ENCODE measurements around the gene TAAR8.

Gene TAAR8

GRCh38 chr6:132589454-132589853, 37.0 kb downstream of the TAAR8 start, which contains the start of gene TAAR5 (continued):
- no peak for TF ChIP-seq POU6F1 (CRISPR knock-in tag; IDR thresholded peaks at IDR 0.05; ENCODE audit: borderline replicate concordance, low read depth)
- no peak for TF ChIP-seq ESRRG (CRISPR knock-in tag; IDR thresholded peaks at IDR 0.05)

- ATAC-seq = no peak
- TF ChIP-seq GLIS3 (CRISPR knock-in tag; IDR thresholded peaks at IDR 0.05) (no peak), CREB5 (CRISPR knock-in tag; IDR thresholded peaks at IDR 0.05; ENCODE audit: low read depth) (no peak), ZNF8 (CRISPR knock-in tag; IDR thresholded peaks at IDR 0.05) (no peak), BACH2 (CRISPR knock-in tag; IDR thresholded peaks at IDR 0.05; ENCODE audit: borderline replicate concordance) (no peak), ZNF565 (CRISPR knock-in tag; conservative IDR thresholded peaks at IDR 0.05; ENCODE audit: low read depth) (no peak), ZFP30 (CRISPR knock-in tag; IDR thresholded peaks at IDR 0.05) (no peak), ESRRG (CRISPR knock-in tag; IDR thresholded peaks at IDR 0.05) (no peak), ZFP3 (CRISPR knock-in tag; IDR thresholded peaks at IDR 0.05) (no peak), POU6F1 (CRISPR knock-in tag; IDR thresholded peaks at IDR 0.05; ENCODE audit: borderline replicate concordance, low read depth) (no peak), PATZ1 (CRISPR knock-in tag; IDR thresholded peaks at IDR 0.05; ENCODE audit: borderline replicate concordance) (no peak), ARNTL (CRISPR knock-in tag; IDR thresholded peaks at IDR 0.05; ENCODE audit: borderline replicate concordance, low read depth) (no peak), ZNF70 (CRISPR knock-in tag; IDR thresholded peaks at IDR 0.05) (no peak), ZC3H10 (CRISPR knock-in tag; IDR thresholded peaks at IDR 0.05) (no peak), TCF4 (CRISPR knock-in tag; IDR thresholded peaks at IDR 0.05; ENCODE audit: borderline replicate concordance) (no peak), CSDC2 (CRISPR knock-in tag; IDR thresholded peaks at IDR 0.05) (no peak), PPARA (CRISPR knock-in tag; IDR thresholded peaks at IDR 0.05; ENCODE audit: borderline replicate concordance) (no peak), TOX (CRISPR knock-in tag; IDR thresholded peaks at IDR 0.05; ENCODE audit: borderline replicate concordance) (no peak), SNAI2 (CRISPR knock-in tag; IDR thresholded peaks at IDR 0.05) (no peak)
Measured at GRCh38 chr6:132590362-132590761, 37.9 kb downstream of the TAAR8 start.

GRCh38 chr6:132592855-132593254, 40.4 kb downstream of the TAAR8 start:
- TF ChIP-seq PPARA (CRISPR knock-in tag; IDR thresholded peaks at IDR 0.05; ENCODE audit: borderline replicate concordance) (no peak), CREB5 (CRISPR knock-in tag; IDR thresholded peaks at IDR 0.05; ENCODE audit: low read depth) (no peak), ARNTL (CRISPR knock-in tag; IDR thresholded peaks at IDR 0.05; ENCODE audit: borderline replicate concordance, low read depth) (no peak), ZFP30 (CRISPR knock-in tag; IDR thresholded peaks at IDR 0.05) (no peak), ZC3H10 (CRISPR knock-in tag; IDR thresholded peaks at IDR 0.05) (no peak), TCF4 (CRISPR knock-in tag; IDR thresholded peaks at IDR 0.05; ENCODE audit: borderline replicate concordance) (no peak), TOX (CRISPR knock-in tag; IDR thresholded peaks at IDR 0.05; ENCODE audit: borderline replicate concordance) (no peak)
- ATAC-seq = no peak

- ATAC-seq = no peak
- TF ChIP-seq ZFP30 (CRISPR knock-in tag; IDR thresholded peaks at IDR 0.05) (no peak), PPARA (CRISPR knock-in tag; IDR thresholded peaks at IDR 0.05; ENCODE audit: borderline replicate concordance) (no peak), ARNTL (CRISPR knock-in tag; IDR thresholded peaks at IDR 0.05; ENCODE audit: borderline replicate concordance, low read depth) (no peak), PATZ1 (CRISPR knock-in tag; IDR thresholded peaks at IDR 0.05; ENCODE audit: borderline replicate concordance) (no peak), BACH2 (CRISPR knock-in tag; IDR thresholded peaks at IDR 0.05; ENCODE audit: borderline replicate concordance) (no peak), ZC3H10 (CRISPR knock-in tag; IDR thresholded peaks at IDR 0.05) (no peak), TOX (CRISPR knock-in tag; IDR thresholded peaks at IDR 0.05; ENCODE audit: borderline replicate concordance) (no peak), TCF4 (CRISPR knock-in tag; IDR thresholded peaks at IDR 0.05; ENCODE audit: borderline replicate concordance) (no peak), SNAI2 (CRISPR knock-in tag; IDR thresholded peaks at IDR 0.05) (no peak), POU6F1 (CRISPR knock-in tag; IDR thresholded peaks at IDR 0.05; ENCODE audit: borderline replicate concordance, low read depth) (no peak), ISL1 (CRISPR knock-in tag; IDR thresholded peaks at IDR 0.05) (no peak), ZFP3 (CRISPR knock-in tag; IDR thresholded peaks at IDR 0.05) (no peak), CSRNP3 (CRISPR knock-in tag; IDR thresholded peaks at IDR 0.05) (no peak), ZNF70 (CRISPR knock-in tag; IDR thresholded peaks at IDR 0.05) (no peak), GLIS3 (CRISPR knock-in tag; IDR thresholded peaks at IDR 0.05) (no peak)
Measured at GRCh38 chr6:132596201-132596600, 43.7 kb downstream of the TAAR8 start.
